HG02885 (cell line): ENCODE results near the gene C20orf141.
"Not testable (repeated sequence)": the region's sequence is repeated elsewhere in the genome, so short reads cannot be mapped to it uniquely, and the experiment has no call there.

ENCODE experiments used
- ATAC-seq: cut with Tn5 transposase; IDR thresholded peaks from one replicate; pipeline ENCODE4 v1.9.1; 2021; ENCODE audit warnings: mild to moderate bottlenecking; ENCODE audit not compliant: unreplicated experiment, poor library complexity

Gene C20orf141, protein sequence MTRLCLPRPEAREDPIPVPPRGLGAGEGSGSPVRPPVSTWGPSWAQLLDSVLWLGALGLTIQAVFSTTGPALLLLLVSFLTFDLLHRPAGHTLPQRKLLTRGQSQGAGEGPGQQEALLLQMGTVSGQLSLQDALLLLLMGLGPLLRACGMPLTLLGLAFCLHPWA

DNA sequence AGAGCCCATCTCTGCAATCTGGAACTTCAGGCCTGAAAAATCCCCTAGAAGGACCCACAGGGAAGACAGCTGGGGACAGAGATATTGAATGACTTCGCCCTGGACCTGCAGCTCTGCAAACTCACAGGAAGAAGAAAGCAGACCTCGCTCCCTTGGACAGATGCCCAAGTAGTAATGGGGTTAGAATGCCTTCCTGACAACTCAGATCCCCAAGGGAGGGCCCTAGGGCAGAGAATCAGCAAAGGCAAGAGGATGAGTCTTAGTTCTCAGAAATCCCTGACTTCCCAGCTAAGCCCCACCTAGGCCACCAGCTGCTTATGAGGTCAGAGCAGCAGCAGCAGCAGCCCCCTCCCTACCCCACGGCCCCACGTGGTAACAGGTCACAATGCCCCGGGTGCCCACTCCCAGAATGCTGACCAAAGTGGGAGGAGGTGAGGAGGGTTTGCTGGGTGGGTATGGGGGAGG, at the start of gene C20orf141:
C20orf141 (plus strand) TSS at position 401 of the 465 bp plus-strand sequence. CDS start 198 bp downstream, outside the sequence.
- ATAC-seq, result no peak

DNA sequence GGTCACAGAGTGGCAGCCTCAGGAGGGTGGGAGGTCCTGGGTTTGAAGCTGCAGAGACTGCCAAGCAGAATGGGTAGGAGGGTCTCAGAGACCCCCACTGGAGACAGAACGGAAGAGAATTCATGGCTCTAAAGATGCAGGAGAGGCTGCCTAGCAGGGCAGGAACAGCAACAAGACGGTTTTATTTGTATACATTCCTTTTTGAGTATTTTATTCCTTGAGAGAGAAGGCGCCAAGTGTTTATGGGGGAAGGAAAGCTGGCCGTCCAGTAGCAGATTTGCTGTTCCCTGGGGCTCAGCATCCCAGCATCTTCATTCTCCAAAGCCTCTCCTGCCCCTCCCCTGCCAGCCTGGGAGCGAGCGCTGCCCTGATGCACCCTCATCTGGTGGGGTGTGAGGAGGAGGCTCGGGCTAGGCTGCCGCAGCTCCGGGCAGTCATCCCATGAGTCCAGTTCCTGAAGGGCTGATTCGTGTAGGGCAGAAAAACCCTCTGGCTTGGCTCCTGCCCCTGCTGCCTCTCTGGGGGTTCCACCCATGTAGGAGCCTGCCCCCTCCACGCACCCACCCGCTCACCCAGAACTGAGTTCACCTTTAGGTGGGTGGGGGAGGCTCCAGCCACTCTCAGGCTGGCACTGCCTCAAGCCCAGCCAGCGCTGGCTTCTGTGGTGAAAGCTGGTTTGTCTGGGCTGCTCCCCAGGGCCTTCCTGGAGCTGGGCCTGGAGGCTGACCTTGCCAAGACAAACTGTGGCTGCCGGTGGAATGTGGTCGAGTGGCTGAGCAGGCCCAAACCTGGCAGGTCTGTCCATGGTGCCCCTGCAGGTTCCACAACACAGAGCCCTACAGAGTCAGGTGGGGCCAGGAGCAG, 46.8 kb upstream of the C20orf141 start:
- ATAC-seq, result no peak

DNA sequence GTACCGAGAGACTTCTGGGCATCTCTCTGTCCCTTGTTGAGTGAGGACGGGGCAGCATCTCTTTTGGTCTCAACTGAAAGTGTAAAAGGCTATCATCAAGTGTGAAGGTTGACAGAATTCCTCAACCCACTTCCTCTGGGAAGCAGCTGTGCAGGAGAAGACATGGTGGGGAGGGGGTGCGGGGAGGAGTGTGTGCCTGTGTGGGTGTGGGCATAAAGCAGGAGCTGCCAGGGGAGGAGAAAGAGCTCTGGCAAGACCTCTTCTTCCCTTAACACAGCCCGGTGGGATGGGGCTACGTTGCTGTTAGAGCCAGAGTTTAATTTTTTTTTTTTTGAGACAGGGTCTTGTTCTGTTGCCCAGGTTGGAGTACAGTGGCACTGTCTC, 46.2 kb upstream of the C20orf141 start:
- no peak for ATAC-seq

DNA sequence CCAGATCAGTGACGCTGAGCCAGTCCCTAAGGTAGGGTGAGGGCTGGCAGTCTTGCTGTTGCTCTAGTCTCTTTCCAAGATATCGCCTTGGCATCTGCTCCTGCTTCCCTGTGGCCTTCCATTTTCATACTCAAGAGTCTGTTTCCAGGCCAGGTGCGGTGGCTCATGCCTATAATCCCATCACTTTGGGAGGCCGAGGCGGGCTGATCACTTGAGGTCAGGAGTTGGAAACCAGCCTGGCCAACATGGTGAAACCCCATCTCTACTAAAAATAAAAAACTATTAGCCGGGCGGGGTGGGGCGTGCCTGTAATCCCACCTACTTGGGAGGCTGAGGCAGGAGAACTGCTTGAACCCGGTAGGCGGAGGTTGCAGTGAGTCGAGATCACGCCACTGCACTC, 44.7 kb upstream of the C20orf141 start:
- ATAC-seq, result not testable (repeated sequence)

DNA sequence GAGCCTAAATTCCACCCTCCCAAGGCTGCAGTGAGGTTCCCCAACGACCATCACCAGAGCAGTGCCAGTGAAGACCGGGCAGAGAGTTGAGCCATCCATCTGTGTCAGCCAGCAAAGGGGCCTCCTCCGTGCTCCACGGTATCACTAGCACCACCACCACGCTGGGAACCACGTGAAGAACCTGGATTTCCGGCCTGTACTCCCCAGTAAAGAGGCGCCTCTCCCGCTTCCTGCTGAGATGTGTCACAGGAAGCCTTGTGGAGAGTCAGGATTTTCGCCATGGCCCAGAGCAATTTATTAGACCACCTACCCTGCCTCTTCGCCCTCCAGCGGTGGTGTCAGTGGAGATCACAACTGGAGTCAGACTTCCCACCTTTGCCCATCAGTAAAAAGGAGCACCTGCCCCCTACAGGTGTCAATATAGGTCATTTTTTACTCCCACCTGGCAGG, 43.1 kb upstream of the C20orf141 start:
- no peak for ATAC-seq

DNA sequence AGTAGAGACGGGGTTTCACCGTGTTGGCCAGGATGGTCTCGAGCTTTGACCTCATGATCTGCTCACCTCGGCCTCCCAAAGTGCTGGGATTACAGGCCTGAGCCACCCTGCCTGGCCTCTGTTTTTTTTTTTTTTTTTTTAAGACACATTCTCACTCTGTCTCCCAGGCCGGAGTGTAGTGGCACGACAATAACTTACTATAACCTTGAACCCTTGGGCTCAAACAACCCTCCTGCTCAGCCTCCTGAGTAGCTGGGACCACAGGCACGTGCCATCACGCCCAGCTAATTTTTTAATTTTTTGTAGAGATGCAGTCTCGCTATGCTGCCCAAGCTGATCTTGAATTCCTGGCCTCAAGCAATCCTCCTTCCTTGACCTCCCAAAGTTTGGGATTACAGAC, 41.0 kb upstream of the C20orf141 start:
- no peak for ATAC-seq

DNA sequence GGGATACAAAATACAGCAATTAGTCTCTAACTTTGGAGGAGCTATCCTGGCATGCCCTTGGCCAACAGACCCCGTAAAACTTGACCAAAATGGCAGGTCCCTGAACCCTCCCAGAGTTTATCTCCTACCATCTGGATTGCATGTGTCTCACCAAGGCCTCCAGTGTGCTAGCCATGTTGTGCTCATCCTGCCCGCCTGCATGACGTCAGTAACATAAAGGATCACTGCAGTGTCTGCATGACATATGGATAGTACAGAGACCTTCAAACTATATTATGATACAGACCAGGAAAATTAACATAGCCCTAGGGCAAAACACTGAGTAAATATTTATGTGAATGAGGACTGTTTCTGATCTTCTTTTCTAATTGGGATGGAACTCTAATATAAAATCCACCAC, 39.6 kb upstream of the C20orf141 start:
- no peak for ATAC-seq

DNA sequence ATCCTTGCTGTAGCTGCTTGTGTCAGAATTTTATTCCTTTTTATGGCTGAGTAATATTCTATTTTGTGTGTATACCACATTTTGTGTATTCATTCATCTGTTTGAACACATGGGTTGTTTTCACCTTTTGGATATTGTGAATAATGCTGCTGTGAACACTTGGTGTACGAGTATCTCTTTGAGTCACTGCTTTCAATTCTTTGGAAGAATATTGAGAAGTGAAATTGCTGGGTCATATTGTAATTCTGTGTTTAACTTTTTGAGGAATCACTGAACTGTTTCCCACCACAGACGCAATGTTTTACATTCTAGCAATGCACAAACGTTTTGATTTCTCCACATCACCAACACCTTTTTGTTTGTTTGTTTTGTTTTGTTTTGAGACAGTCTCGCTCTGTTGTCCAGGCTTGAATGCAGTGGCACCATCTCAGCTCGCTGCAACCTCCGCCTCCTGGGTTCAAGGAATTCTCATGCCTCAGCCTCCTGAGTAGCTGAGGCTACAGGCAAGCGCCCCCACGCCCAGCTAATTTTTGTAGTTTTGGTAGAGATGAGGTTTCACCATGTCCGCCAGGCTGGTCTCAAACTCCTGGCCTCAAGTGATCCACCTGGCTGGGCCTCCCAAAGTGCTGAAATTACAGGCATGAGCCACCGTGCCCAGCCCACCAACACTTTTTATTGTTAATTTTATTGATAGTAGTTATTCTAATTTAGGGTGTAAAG, 36.0 kb upstream of the C20orf141 start:
- no peak for ATAC-seq

DNA sequence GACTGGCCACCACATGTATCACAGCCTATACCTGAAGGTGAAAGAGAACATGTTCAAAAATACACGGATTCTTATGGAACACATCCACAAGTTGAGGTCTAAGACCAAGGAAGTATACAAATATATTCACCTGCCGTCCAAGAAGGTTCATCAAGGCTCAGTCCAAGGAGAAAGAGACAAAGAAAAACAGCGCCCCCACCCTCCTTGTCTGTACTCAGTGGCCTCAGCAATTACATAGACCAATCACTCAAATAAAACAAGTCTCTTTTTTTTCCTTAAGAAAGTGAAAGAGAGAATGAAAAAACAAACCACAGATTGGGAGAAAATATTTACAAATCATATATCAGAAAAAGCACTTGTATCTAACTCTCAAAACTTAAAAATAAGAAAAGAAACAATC, 33.8 kb upstream of the C20orf141 start:
- no peak for ATAC-seq

DNA sequence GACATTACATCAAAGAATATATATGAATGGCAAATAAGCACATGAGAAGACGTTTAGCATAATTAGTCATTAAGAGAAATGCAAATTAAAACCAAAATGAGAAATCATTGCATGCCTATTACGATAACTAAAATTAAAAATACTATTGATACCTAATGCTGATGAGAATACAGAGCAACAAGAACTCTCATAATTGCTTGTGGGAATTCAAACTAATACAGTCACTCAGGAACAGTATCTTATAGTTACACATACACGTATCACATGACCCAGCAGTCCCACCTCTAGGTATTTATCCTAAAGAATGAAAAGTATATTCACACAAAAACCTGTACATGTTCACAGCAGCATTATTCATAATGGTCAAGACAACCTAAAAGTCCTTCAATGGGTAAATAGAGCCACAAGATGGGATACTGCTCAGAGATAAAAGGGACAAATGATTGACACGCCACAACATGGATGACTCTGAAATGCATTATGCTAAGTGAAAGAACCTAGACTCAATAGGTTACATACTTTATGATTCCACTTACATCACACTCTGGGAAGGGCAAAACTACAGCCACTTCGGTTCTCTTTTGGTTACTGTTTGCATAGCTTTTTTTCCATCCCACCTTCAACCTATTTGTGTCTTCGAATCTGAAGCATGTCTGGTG, 30.8 kb upstream of the C20orf141 start:
- no peak for ATAC-seq

DNA sequence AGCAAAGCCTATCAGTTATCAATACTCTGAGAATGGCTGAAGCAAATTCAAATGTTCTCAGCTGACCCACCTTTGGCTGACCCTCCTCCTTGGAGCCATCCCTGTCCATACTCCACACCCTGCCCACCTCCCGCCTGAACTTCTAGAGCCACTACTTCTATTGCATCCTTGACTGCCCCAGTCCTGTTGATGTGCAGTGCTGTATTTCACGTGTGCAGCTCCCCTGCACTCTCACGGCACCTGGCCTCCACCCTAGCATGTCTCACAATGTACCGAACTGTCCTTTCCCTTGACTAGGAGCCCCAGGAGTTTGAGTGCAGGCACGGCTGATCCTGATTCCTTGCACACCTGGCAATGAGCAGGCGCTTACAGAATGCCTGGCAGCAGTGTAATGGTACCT, 21.3 kb upstream of the C20orf141 start:
- no peak for ATAC-seq

DNA sequence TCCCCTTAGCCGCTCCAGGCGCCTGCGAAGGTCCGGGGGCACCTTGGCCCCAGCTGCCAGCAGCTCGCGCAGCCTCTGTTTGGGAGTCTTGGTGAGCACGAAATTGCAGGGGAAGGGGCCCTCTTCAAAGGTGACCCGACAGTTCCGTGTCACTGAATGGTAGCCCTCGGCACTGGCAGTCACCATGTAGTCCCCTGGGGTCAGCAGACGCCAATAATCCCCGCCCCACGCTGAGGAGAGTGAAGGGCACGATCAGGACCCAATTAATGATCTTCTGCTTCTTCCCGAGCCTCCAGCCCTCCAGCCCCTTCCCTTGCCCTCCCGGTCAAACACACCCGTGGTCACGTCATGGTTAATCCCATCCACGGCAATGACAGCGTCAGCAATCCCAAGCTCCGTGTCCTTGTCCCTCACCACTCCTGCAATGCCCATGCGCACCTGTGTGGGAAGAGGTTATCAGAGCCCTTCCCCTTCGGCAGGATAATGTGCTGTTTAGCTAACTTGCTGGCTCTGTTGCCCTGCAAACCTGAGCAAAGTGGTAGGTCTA, 20.5 kb upstream of the C20orf141 start:
- ATAC-seq, result no peak

DNA sequence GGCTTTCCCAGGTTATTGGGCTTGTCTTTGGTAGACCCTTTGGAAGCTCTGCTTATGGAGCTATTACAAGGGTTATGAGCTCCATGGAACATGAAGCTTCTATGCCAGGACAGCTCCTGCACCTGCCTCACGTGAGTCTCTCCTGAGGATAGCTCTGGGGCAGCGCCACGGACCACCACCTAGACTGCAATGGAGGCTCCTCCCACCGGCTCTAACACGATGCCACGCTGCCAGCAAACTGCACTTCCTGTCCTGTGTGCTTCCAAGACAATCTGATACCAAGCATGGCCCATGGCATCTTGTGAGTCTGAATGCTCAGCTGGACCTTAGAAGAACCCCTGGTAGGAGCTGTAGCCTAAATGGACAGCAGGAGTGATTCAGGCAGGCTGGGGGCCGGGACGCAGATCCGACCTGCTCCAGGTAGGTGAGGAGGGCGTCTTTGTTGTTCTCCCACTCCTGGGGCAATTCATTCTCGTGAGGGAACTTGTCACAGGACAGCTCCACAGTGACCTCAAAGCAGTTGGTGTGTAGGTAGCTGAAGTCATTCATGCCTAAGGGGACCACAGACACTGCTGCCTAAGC, 19.8 kb upstream of the C20orf141 start:
- ATAC-seq, result no peak

DNA sequence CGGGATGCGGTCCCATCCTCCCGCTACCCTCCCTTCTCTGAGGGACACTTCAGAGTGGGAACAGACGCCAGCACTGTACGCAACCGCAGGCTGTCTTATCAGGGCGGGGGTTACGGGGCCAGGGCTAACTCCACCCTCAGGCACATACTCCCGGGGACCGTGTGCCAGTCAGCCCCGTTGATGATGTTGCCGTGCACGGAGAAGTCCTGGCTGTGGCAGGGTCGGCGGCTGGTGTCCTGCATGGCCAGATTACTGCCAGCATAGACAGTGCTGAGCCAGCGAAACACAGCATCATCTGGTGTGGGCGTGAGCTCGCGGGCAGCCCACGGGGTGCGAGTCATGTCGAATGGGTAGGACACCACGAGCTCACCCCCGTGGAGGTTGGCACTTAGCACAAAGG, 19.3 kb upstream of the C20orf141 start:
- ATAC-seq, result no peak

DNA sequence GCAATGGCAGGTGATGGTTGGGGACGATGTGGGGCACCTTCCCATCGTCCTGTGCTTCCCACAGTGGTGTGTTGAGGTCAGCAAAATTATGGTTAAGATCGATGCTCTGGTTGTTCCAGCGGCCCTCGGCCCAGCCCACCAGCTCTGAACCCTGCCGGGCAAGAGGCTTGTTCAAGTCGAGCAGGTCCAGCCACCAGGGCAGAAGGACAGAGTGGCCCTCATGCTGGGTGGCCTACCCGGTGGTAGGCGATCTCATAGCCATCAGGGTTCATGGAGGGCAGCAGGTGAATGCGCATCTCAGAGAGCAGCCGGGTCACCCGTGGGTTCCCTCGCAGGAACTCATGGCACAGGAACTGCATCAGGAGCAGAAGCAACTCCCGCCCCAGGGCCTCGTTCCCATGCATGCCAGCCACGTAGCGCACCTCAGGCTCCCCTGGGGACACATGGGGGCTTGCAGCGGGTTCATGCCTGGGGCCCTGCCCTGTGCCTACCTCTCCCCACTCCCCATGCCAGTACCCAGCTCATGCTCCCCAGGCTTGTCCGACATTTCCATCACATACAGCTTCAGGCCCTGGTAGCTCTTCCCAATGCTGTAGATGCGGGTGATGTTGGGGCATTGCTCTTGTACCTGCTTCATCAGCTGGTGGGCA, 18.7 kb upstream of the C20orf141 start:
- no peak for ATAC-seq

DNA sequence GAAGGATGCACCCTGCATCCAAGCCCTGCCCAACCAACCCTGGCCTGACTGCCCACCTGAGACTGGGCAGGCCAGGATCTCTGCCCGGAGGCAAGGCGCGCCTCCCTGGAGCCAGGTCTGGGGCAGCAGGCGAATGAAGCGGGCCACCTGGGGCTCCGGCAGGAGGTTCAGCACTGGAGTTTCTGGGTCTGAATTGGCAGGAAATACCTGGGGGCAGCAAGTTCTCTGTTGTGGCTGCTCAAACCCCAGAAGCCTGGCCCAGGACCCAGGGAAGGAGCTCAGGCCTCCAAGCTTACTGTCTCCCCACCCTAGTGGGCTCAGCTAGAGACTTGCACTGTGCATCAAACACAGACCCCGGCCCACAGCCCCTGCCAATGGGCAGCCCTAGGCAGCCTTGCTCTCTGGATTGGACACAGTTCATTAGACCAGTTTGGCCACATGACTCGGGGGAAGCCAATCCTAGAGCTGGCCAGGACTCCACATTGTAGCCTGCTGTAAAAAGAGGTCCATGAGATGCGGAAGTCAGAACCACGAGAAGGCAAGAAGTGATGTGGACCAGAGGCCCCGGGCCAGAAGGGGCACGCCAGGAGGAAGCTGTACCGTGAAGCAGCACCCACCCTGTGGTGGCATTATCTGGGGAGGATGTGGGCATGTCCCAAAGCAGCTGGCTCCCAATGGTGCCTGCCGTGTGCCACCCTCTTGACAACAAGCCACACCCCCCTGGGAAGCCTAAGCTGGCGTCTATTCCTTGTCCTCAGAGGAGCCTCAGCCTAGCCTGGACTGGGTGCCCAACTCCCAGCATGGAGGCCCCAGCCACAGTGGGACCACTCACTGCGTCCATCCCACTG, 17.4 kb upstream of the C20orf141 start:
- ATAC-seq, result no peak

DNA sequence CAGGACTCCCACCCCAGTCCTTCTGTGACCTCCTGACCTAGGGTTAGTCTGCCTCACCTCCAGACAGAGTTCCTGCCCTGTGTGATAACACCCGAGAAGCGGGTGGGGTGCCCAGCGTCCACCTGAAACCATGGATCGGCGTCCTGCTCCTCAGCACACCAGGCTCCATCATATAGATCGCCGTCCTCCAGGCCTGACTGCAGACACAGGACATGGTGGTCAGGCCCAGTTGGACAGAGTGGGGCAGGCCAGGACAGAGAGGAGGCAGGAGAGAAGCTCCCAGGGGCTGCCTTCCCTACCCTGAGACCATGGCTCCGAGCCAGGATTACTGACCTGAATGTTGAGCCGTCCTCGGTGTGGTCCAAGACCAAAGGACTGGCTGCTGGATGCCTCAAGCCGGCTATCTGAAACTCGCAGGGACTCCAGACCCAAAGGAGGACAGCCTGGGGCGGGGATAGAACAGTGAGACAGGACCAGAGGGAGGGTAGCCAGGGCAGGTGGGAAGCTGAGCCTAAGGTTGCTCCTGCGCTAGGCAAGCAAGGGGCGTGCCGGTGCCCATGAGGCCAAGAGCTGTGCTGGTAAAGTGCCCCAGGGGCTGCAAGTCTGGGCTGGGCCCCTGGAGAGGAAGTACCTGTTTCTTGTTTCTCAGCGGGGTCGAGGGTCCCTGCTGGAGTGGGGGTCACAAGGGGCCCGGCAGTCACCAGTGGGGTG, 16.5 kb upstream of the C20orf141 start:
- no peak for ATAC-seq

DNA sequence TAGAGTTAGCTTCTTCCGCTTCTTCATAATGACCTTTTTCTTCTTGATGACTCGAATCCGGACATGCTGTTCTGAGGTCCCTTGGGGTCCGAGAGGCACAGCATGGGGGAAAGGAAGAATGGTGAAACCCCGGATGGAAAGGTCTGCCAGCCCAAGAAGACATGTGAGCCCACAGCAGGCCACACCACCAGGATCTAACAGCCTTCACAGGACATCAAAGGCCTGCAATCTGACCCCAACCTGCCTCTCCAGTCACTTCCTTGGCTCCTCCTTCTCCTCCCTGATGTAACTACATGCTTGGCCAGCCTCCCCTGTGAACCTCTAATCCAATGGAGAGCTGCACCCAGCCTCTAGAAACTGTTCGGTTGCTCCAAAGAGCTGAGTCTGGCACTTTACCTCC, 16.0 kb upstream of the C20orf141 start:
- no peak for ATAC-seq
